HCT116 (cell line): Measurements from ENCODE around the gene ASS1.

Experiments used
- CEBPB ChIP-seq: IDR thresholded peaks from 2 replicates; pipeline ENCODE4 v1.6.1; 2012; ENCODE audit warnings: low read depth
- EZH2phosphoT487 ChIP-seq: fragments of 200-600 bp; IDR thresholded peaks from 2 replicates; pipeline ENCODE4 v1.6.1; 2018; ENCODE audit warnings: antibody characterized with exemption, borderline replicate concordance
- POLR2A ChIP-seq: IDR thresholded peaks from 2 replicates; pipeline ENCODE4 v1.7.0; 2011; ENCODE audit warnings: borderline replicate concordance; ENCODE audit not compliant: insufficient read depth, insufficient read length; ENCODE audit errors: extremely low read depth
- POLR2AphosphoS5 ChIP-seq: IDR thresholded peaks from 2 replicates; pipeline ENCODE4 v1.6.1; 2011; ENCODE audit warnings: mild to moderate bottlenecking, low read depth, low read length, moderate library complexity
- RAD21 ChIP-seq: IDR thresholded peaks from 2 replicates; pipeline ENCODE4 v1.6.1; 2012; ENCODE audit warnings: low read depth, mild to moderate bottlenecking
- SIN3A ChIP-seq: IDR thresholded peaks from 2 replicates; pipeline ENCODE4 v1.6.1; 2012; ENCODE audit warnings: low read depth
- SP1 ChIP-seq: IDR thresholded peaks from 2 replicates; pipeline ENCODE4 v1.6.1; 2012; ENCODE audit warnings: low read depth
- YY1 ChIP-seq: IDR thresholded peaks from 2 replicates; pipeline ENCODE4 v1.6.1; 2011; ENCODE audit warnings: low read length, low read depth, moderate library complexity, mild to moderate bottlenecking; ENCODE audit not compliant: insufficient replicate concordance; ENCODE audit errors: extremely low read depth
- ZFX ChIP-seq: fragments of 450-650 bp; IDR thresholded peaks from 2 replicates; pipeline ENCODE4 v1.6.1; 2017
- ZNF274 ChIP-seq: fragments of 200-500 bp; sonication (Bioruptor generic); IDR thresholded peaks from 2 replicates; pipeline ENCODE4 v1.6.1; 2014; ENCODE audit warnings: mild to moderate bottlenecking, low read depth, low read length, inconsistent platforms
- TF ChIP-seq, protein P1 (sequence below), 3 experiments: fragments of 200-600 bp in 1 of 3; sonication (generic) in 1 of 3; IDR thresholded peaks in 2 of 3; conservative IDR thresholded peaks in 1 of 3; 2 replicates each; pipeline ENCODE4 v1.5.1; 2012 to 2017; ENCODE audit warnings: low read depth in 2 of 3, low read length in 2 of 3, antibody characterized with exemption in 1 of 3, borderline replicate concordance in 1 of 3, control low read depth in 1 of 3, mild to moderate bottlenecking in 1 of 3, mixed read lengths in 1 of 3, mixed run types in 1 of 3, moderate library complexity in 1 of 3; ENCODE audit not compliant: insufficient read depth in 1 of 3
- TF ChIP-seq, protein P2 (sequence below): IDR thresholded peaks from 2 replicates; pipeline ENCODE4 v1.6.1; 2012; ENCODE audit warnings: low read depth
- TF ChIP-seq, protein P3 (sequence below): IDR thresholded peaks from 2 replicates; pipeline ENCODE4 v1.6.1; 2012
- TF ChIP-seq, protein P4 (sequence below): IDR thresholded peaks from 2 replicates; pipeline ENCODE4 v1.6.1; 2012

DNA sequence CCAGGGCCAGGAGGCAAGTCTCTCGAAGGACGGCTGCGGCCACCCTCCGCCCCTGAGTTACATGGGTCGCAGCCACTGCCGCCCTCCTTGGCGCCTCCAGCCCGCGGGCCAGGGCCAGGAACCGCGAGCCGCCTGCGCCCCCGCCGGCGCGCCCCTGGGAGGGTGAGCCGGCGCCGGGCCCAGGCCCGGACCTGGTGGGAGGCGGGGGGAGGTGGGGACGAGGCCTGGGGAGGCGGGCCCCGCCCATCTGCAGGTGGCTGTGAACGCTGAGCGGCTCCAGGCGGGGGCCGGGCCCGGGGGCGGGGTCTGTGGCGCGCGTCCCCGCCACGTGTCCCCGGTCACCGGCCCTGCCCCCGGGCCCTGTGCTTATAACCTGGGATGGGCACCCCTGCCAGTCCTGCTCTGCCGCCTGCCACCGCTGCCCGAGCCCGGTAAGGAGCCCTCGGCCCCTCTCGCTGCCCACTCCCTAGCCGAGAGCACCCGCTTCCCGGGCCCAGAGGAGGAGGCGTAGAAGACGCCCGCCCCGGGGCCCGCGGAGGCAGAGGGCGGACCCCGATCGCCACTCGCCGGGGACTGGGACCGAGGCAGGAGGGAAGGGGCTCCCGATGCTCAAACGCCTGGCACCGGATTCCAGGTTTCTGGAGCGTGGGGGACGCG lies at the start of gene ASS1:
- TF ChIP-seq, protein P1, sequence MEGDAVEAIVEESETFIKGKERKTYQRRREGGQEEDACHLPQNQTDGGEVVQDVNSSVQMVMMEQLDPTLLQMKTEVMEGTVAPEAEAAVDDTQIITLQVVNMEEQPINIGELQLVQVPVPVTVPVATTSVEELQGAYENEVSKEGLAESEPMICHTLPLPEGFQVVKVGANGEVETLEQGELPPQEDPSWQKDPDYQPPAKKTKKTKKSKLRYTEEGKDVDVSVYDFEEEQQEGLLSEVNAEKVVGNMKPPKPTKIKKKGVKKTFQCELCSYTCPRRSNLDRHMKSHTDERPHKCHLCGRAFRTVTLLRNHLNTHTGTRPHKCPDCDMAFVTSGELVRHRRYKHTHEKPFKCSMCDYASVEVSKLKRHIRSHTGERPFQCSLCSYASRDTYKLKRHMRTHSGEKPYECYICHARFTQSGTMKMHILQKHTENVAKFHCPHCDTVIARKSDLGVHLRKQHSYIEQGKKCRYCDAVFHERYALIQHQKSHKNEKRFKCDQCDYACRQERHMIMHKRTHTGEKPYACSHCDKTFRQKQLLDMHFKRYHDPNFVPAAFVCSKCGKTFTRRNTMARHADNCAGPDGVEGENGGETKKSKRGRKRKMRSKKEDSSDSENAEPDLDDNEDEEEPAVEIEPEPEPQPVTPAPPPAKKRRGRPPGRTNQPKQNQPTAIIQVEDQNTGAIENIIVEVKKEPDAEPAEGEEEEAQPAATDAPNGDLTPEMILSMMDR (IDR thresholded peaks at IDR 0.05 in 2 of 3, conservative IDR thresholded peaks at IDR 0.05 in 1 of 3; ENCODE audit: borderline replicate concordance in 1 of 3, insufficient read depth in 1 of 3, low read depth in 2 of 3, low read length in 2 of 3) = no peak
- TF ChIP-seq RAD21 (no peak), SIN3A (no peak), YY1 (no peak), ZFX (0 out of 2 replicates have a peak, but pooled peaks have one; percentile 34), POLR2A (no peak), POLR2AphosphoS5 (peak; percentile 80), CEBPB (no peak), EZH2phosphoT487 (no peak), SP1 (no peak), ZNF274 (no peak)
- TF ChIP-seq, protein P2, sequence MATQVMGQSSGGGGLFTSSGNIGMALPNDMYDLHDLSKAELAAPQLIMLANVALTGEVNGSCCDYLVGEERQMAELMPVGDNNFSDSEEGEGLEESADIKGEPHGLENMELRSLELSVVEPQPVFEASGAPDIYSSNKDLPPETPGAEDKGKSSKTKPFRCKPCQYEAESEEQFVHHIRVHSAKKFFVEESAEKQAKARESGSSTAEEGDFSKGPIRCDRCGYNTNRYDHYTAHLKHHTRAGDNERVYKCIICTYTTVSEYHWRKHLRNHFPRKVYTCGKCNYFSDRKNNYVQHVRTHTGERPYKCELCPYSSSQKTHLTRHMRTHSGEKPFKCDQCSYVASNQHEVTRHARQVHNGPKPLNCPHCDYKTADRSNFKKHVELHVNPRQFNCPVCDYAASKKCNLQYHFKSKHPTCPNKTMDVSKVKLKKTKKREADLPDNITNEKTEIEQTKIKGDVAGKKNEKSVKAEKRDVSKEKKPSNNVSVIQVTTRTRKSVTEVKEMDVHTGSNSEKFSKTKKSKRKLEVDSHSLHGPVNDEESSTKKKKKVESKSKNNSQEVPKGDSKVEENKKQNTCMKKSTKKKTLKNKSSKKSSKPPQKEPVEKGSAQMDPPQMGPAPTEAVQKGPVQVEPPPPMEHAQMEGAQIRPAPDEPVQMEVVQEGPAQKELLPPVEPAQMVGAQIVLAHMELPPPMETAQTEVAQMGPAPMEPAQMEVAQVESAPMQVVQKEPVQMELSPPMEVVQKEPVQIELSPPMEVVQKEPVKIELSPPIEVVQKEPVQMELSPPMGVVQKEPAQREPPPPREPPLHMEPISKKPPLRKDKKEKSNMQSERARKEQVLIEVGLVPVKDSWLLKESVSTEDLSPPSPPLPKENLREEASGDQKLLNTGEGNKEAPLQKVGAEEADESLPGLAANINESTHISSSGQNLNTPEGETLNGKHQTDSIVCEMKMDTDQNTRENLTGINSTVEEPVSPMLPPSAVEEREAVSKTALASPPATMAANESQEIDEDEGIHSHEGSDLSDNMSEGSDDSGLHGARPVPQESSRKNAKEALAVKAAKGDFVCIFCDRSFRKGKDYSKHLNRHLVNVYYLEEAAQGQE = no peak
- TF ChIP-seq, protein P3, sequence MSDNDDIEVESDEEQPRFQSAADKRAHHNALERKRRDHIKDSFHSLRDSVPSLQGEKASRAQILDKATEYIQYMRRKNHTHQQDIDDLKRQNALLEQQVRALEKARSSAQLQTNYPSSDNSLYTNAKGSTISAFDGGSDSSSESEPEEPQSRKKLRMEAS = no peak
- TF ChIP-seq, protein P4, sequence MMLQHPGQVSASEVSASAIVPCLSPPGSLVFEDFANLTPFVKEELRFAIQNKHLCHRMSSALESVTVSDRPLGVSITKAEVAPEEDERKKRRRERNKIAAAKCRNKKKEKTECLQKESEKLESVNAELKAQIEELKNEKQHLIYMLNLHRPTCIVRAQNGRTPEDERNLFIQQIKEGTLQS = no peak
